Measurements from ENCODE around the gene DNAJA2.

Gene DNAJA2

DNA sequence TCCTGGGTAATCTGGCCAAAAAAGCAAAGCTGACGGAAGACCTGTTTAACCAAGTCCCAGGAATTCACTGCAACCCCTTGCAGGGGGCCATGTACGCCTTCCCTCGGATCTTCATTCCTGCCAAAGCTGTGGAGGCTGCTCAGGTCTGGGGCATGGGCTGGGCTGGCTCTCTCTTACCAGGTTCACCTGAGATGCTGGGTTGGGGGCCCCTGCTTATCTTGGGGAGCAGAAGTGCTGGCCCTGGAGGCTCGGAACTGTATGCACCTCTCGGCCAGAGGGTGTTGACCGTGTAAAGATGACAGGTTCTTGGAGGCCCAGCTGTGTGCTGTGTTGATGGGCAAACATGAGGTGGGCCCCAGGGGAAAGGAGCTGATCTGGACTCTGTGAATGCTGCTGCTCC is 49.1 kb downstream of the DNAJA2 start:
- DNase-seq: no peak

DNA sequence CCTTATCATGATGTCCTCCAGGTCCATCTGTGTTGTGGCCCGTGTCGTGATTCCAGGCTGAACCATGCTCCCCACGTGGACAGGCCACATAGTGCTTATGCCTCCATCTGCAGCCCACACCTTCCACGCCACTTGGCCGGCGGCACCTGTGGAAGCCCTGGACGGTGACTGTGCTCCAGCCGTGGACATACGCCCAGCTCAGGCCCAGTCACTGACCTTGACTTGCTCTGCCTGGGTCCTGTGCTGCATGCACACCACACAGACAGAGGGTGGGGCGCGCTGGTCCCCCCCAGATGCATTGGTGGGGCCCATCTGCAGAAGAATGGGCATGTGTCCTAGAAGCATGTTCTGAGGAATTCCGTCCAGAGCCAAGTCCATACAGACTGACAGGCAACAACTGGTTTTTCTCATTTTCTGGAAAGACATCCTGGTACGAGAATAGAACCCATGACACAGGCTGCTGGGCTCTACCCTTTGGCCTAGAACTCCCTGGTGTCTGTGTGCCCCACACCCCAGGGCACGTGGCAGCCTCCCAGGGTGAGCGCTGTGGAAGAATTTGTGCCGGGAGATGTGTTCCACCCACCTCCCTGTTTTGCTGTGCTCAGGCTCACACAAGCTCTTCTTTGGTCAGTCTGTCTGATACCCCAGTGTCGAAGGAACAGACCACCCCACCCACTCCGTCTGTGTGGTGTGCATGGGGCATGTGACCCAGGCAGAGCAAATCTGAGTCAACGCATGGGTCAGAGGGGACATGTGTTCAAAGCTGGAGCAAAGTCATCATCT is 49.8 kb downstream of the DNAJA2 start:
- no peak for DNase-seq

DNA sequence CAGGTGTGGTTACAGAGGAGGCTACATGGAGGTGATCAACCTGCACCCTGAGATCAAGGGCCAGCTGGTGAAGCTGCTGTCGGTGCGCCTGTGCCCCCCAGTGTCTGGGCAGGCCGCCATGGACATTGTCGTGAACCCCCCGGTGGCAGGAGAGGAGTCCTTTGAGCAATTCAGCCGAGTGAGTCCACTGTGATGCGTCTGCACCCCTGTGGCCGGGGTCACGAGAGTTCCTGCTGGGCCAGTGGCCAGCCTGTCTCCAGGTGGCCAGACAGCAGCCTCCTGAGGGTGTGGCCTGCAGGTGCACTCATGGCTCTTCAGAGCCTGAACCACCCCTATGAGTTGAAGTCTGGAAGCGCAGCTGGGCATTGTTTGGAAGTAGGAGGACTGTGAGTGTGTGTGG is 51.2 kb downstream of the DNAJA2 start:
- no peak for DNase-seq

DNA sequence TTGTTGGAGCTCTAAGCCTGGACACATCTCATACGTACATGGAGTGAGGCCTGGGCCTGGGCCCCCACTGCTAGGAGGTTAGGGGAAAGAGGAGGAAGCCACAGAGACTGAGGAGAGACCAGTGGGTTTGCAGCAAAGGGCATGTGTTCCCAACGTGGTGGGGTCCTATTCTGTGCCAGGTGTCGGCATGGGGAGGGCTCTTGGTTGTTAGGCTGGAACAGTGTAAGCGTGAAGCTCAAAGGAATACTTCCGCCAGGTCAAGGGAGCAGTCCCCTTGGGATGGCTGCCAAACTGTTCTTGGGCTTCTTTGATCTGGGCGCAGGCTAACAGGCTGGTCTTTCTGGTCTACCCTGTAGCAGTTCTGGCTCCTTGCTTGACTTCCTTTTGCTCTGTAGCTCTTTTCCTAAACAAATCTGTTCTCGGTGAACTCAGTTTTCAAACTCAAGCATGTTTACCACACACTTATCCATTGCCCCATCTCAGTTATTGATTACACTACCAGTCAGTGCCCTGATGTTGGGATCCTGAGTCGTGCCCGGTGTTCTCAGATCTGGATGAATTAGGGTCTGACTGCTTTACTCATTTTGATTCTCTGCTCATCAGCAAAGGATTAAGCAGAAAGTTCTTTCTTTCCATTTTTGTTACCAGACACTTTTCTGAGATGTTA is 52.9 kb downstream of the DNAJA2 start:
- DNase-seq: no peak

GRCh38 chr16:46918905-46919792 is 54.3 kb downstream of the DNAJA2 start:
- DNase-seq: no peak

DNA sequence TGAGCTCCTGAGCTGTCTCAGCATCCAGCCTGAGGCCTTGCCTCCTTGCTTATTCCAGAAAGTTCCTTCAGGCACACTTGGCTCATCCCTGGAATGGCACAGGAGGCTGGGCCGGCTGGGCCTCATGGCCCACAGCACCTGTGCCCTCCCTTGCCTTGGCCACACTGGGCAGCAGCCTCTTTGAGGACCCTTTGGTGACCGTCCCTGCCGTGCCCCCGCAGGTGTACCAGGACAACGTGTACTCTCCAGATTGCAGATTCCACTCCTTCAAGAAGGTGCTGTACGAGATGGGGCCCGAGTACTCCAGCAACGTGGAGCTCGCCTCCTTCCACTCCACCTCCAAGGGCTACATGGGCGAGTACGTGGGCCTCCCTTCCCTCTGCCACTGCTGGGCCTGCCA is 55.1 kb downstream of the DNAJA2 start:
- DNase-seq: no peak

- no peak for DNase-seq
Measured at GRCh38 chr16:46916980-46917379, 56.5 kb downstream of the DNAJA2 start.

- no peak for DNase-seq
Measured at GRCh38 chr16:46915483-46916025, 57.9 kb downstream of the DNAJA2 start.

DNA sequence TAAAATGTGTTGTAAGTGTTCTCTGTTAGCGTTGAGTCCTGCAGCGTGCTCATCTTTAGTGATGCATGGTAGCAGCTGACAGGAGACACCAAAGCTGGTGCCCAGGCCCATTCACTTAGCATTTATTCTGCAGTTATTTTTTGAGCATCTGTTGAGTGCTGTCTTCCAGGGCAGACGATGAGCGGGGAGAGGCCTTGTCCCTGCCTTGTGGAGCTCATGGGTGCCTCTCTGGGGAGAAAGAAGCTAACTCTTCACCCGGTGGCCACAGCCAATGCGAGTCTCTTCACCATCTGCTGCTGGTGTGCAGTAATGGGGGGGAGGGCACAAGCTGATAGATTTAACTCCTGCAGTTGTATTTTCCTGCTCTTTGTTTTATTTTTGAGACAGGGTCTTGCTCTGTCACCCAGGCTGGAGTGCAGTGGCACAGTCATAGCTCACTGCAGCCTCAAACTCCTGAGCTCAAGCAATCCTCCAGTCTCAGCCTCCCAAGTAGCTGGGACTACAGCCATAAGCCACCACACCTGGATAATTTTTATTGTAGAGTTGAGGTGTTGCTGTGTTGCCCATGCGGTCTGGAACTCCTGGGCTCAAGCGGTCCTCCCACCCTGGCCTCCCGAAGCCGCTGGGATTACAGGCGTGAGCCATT is 58.8 kb downstream of the DNAJA2 start:
- no peak for DNase-seq

GRCh38 chr16:46911650-46912049 is 61.8 kb downstream of the DNAJA2 start:
- DNase-seq: no peak

DNA sequence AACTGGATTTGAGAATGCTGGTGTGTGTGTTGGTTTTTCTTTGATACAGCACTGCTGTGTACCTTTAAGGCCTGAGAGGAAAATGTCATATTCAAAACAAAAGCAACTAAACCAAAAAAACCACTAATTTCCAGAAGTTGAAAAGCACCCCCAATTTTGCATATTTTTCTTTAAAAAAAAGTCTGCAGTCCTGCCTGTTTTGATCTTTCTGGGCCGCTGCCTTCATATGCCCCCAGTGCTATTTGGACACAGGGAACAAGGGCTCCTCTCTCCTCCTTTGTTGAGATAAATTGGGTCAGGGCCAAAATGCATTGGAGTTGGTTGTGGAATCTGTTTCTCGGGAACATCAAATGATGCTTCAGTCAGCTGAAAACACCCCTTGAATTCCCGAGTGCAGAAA is 62.4 kb downstream of the DNAJA2 start:
- no peak for DNase-seq

DNA sequence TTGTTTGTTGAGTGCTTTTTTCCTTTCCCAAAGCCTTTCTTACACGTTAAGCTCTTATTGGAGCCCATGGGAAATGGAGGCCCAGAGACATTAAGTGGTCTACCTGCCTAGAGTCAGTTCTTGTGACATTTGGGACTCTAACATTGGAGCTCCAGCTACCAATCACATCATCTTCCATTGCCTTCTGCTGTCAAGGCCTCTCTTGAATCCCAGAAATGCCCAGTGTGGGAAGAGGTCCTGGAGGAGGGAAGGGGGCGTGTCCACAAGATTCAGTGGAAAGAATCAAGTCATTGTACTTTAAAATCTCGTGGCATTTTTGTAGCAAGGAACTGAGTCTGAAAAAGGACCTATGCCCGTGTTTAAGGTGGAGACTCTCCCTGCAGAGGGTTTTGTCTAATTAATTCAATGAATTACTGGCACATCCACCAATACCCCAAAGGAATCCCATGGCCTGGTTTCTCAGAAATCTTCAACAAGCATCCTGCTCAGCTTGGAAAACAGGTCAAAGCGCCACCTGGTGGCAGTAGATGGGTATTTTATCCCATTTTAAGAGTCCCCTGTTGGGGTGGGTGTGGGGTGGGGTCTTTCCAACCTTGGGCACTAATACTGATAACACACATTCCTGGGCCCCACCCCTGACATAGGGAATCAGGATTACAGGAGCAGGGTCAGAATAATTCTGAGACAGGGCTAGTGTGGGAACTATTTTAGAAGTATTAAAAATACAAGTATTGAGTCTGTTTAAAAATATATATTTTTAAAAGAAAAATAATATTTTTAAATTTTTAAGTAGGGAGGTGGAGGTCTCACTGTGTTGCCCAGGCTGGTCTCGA is 64.7 kb downstream of the DNAJA2 start:
- DNase-seq: peak; percentile 48

DNA sequence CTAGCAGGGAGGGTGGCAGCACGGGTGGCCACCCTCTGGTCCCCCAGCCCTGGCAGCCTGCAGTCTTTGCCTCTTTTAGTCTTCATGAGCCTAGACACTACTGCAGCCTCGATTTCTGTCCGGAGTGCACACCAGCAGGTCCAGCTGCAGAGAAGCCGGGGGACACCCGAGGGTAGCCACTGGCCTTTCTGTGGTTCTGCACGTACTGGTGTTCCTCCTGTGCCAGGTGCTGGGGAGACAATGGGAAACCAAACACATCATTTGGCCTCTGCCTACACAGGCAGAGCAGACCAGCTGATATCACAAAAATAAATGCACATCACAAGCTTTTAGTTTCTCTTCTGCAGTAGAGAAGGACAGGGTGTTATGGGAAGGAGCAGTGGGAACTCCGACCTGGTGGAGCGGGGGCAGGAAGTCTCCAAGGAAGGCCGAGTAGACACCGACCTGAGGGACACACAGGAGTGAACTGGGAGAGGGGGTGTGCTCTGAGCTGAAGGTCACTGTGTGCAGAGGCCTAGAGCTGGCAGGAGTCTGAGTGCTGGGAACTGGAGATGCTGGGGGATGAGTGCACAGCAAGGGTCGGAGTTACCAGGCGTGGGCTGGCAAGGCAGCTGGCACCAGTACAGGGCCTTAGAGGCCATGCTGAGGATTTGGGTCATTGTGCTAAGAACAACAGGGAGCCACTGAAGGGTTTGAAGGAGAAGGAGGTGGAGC is 66.3 kb downstream of the DNAJA2 start:
- no peak for DNase-seq

- no peak for DNase-seq
Measured at GRCh38 chr16:46906360-46907060, 67.0 kb downstream of the DNAJA2 start.
